GM13976 (cell line): Measurements from ENCODE around the gene CARS2.

ENCODE experiments used
- DNase-seq: peaks from one replicate; pipeline ENCODE4 v3.0.0; 2012; ENCODE audit warnings: low spot score
- CTCF ChIP-seq: IDR thresholded peaks from 2 replicates; pipeline ENCODE4 v1.5.1; 2012; ENCODE audit warnings: borderline replicate concordance, mild to moderate bottlenecking; ENCODE audit not compliant: insufficient read depth; ENCODE audit errors: extremely low read depth, missing control alignments, control extremely low read depth
- in situ Hi-C: fragments of 300-500 bp; cut with MboI; formaldehyde crosslinking; loops from one replicate; pipeline ENCODE4 v1.12.0; 2022; ENCODE audit warnings: low sequenced_read_pairs, mixed read lengths, inconsistent platforms; ENCODE audit not compliant: unreplicated experiment

CARS2 gene

DNA sequence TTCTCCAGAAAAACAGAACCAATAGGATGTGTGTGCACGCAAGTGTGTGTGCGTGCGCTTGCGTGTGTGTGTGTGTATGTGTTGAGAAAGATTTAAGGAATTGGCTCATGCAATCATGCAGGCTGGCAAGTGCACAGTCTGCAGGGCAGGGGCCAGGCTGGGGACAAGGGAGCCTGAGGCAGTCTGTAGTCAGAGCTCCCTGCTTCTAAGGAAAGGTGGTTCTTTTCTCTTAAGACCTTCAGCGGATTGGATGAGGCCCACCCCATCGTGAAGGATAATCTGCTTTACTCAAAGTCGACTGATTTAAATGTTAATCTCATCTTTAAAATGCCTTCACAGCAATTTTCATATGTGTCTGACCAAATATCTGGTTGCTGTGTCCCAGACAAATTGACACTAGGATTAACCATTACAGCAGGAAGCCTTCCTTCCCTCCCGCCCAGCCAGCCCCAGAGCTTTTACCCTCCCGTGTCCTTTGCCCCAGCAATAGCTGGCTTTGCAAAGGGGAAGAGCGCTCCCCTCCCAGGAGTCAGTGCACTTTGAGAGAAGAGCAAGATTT, 105.6 kb downstream of the CARS2 start:
- no peak for TF ChIP-seq CTCF
- in situ Hi-C loops: no loop called here
- DNase-seq: no peak

DNA sequence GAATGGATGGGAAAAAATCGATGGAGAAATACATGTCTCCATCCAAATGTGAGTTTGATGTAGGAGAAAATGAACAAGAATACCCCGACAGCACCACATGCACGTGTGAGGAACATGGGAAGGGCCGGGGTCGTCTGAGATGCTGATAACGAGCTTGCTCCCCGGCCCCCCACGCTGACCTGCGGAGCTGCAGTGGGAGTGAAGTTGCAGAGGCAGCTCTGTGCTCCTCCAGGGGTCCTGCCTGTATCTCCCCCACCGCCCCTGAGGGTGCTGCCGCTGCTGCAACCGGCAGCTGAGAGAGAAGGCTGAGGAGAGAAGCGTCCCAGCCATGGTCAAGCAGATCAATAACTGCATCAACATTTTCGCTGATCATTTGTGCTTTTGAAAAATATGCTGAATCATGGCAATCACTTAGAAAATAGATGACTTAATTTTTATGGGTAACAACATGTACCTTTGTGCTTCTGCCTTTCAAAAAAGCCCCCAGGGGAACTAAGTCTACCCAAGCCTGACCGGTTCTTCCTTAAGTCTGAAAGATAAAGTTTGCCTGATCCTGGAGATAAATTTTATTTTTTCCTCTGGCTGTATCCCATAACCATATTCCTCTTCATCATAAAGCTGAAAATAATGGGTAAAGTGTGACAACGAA, 108.8 kb downstream of the CARS2 start:
- TF ChIP-seq CTCF: no peak
- in situ Hi-C loops: loop anchor here (25.0 kb wide), 1 partner anchor 215 kb away; no protein-coding TSS in a partner anchor

DNA sequence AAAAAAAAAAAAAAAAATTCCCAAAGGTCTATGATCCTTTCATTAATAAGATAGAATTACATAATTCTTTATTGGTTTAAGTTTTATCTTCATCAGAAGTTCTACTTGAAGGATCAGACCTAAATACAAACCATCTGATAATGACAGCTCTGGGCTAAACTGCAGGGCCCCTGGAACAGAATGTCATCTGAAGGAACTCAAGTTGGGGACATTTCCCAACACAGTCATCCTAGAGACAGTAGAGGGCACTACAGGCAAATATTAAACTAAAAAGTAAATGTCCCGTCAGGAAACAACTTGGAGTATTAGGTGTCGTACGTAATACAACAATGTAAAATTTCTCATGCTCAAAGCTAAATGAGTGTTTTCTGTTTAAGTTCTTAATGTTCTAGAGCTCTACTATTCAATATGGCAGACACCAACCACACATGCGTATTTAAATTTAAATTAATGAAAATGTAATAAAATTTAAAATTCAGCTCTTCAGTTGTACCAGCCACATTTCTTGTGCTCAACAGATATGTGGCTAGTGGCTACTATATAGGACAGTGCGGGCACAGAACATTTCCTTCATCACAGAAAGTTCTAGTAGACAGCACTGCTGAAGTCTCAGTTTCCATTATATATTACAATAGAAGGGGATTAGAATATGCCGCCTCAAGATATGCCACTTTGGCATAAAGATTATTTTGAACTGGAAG, 112.3 kb downstream of the CARS2 start:
- in situ Hi-C loops: loop anchor here (25.0 kb wide), 1 partner anchor 219 kb away; no protein-coding TSS in a partner anchor
- TF ChIP-seq CTCF: peak; percentile 56
- DNase-seq: peak; percentile 81

More for the DNA sequence above, 108.8 kb downstream of the CARS2 start:
- no peak for DNase-seq

DNA sequence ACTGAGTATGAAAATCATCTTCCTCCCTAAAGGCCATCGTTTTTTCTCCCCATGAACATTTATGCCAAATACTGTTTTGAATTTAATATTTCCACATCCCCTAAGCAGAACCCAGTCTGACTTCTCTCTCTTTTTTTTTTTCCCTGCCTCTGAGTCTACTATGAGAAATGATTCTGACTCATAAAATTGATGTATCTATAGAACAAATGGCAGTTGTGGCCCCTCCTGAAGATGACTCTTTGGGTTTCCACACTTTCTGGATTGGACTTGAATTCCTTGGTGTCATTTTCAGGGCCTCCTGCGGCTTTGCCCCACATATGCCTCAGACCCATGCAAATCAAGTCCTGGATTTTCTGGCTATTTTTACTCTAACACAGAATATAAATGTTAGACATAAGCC, 113.3 kb downstream of the CARS2 start:
- in situ Hi-C loops: loop anchor here (25.0 kb wide), 1 partner anchor 220 kb away; no protein-coding TSS in a partner anchor
- DNase-seq: no peak
- no peak for TF ChIP-seq CTCF
